Hepatocyte (in vitro differentiated cells): Measurements from ENCODE around the gene CFAP99. TPM values are rescaled to one million over a fixed set of nuclear protein-coding genes. Genes with fewer than 3 reads are reported as not detected.

Experiments used
- DNase-seq: peaks from one replicate; pipeline ENCODE4 v3.0.0-alpha.2; 2016; ENCODE audit warnings: low spot score
- H2AFZ ChIP-seq: fragments of 200-600 bp; sonication (generic); 2 replicates; pipeline ENCODE4 v1.6.0; 2016; ENCODE audit warnings: antibody characterized with exemption, mild to moderate bottlenecking
- H3K27ac ChIP-seq: fragments of 200-600 bp; sonication (generic); 2 replicates; pipeline ENCODE4 v1.5.1; 2016; ENCODE audit warnings: mild to moderate bottlenecking
- H3K27me3 ChIP-seq: fragments of 200-600 bp; sonication (generic); 2 replicates; pipeline ENCODE4 v1.6.1; 2016
- H3K36me3 ChIP-seq: fragments of 200-600 bp; sonication (generic); replicated peaks from 2 replicates; pipeline ENCODE4 v1.5.1; 2016; ENCODE audit warnings: low read depth; ENCODE audit not compliant: insufficient read depth
- H3K4me1 ChIP-seq: fragments of 200-600 bp; sonication (generic); 2 replicates; pipeline ENCODE4 v1.5.1; 2016; ENCODE audit warnings: mild to moderate bottlenecking, moderate library complexity; ENCODE audit not compliant: insufficient read depth
- H3K4me2 ChIP-seq: fragments of 200-600 bp; sonication (generic); 2 replicates; pipeline ENCODE4 v1.6.0; 2016
- H3K4me3 ChIP-seq: fragments of 200-600 bp; sonication (generic); 2 replicates; pipeline ENCODE4 v1.5.1; 2016; ENCODE audit warnings: mild to moderate bottlenecking
- H3K79me2 ChIP-seq: fragments of 200-600 bp; sonication (generic); 2 replicates; pipeline ENCODE4 v1.6.0; 2017; ENCODE audit warnings: mild to moderate bottlenecking
- H3K9me2 ChIP-seq: fragments of 200-600 bp; sonication (generic); replicated peaks from 2 replicates; pipeline ENCODE4 v1.6.0; 2017; ENCODE audit warnings: mild to moderate bottlenecking; ENCODE audit not compliant: insufficient read depth
- H3K9me3 ChIP-seq: fragments of 200-600 bp; sonication (generic); 2 replicates; pipeline ENCODE4 v1.5.1; 2016; ENCODE audit warnings: low read depth, mild to moderate bottlenecking
- H4K20me1 ChIP-seq: fragments of 200-600 bp; sonication (generic); 2 replicates; pipeline ENCODE4 v1.6.0; 2016; ENCODE audit warnings: mild to moderate bottlenecking; ENCODE audit not compliant: insufficient read depth, poor library complexity, severe bottlenecking
- CTCF ChIP-seq: fragments of 200-600 bp; sonication (generic); IDR thresholded peaks from 2 replicates; pipeline ENCODE4 v1.5.1; 2016; ENCODE audit warnings: antibody characterized with exemption, mild to moderate bottlenecking; ENCODE audit not compliant: poor library complexity
- EZH2 ChIP-seq: fragments of 200-600 bp; sonication (generic); IDR thresholded peaks from 2 replicates; pipeline ENCODE4 v1.6.1; 2016; ENCODE audit warnings: antibody characterized with exemption, mild to moderate bottlenecking, borderline replicate concordance
- EZH2phosphoT487 ChIP-seq: fragments of 200-600 bp; sonication (generic); IDR thresholded peaks from one replicate; pipeline ENCODE4 v1.6.1; 2018; ENCODE audit warnings: antibody characterized with exemption, mild to moderate bottlenecking, low read depth, moderate library complexity; ENCODE audit not compliant: unreplicated experiment, severe bottlenecking
- WGBS: methylation state at CpG from one replicate; pipeline ENCODE4 v1.1.6; 2016; ENCODE audit warnings: low lambda C conversion rate; ENCODE audit errors: missing lambda C conversion rate; 5-methylcytosine and 5-hydroxymethylcytosine counted together
- polyA plus RNA-seq: library from polyadenylated mRNA; unstranded; fragments of >200 nt; fragmentation: Nextera tagmentation; extraction: Ambion mirVana; gene quantifications from 2 replicates; pipeline ENCODE4 v1.2.1, GENCODE V29; 2016
- total RNA-seq: library from RNA; depleted of rRNA; stranded (reverse); fragments of >200 nt; gene quantifications from 2 replicates; pipeline ENCODE4 v1.2.3, GENCODE V29; 2014

CFAP99 gene
- total RNA-seq (0.04 TPM in 1 of 2 replicates, not detected in the other), polyA plus RNA-seq (0.09 TPM in 1 of 2 replicates, not detected in the other)

- H3K27me3 ChIP-seq: peaks cover 66% of the 10 kb centered on the region
- H3K79me2 ChIP-seq: no peaks in the 10 kb centered on the region
- TF ChIP-seq EZH2: no peak
- TF ChIP-seq CTCF: peak; percentile 16
- H3K4me2 ChIP-seq: peak within 1 kb of the TSS; percentile 99
- H3K4me3 ChIP-seq: peak within 1 kb of the TSS; percentile 48
- no peaks in the 10 kb centered on the region for H3K9me3 ChIP-seq
- no peak within 1 kb of the TSS for H3K27ac ChIP-seq
- H3K9me2 ChIP-seq: no peaks in the 10 kb centered on the region
- H3K4me1 ChIP-seq: peaks cover 18% of the 10 kb centered on the region
- peak; percentile 98 for DNase-seq
- peak within 1 kb of the TSS; percentile 49 for H2AFZ ChIP-seq
- no peaks in the 10 kb centered on the region for H4K20me1 ChIP-seq
- whole genome bisulfite sequencing: 5% methylated on average over 39 of the region's 94 CpGs
- no peaks in the 10 kb centered on the region for H3K36me3 ChIP-seq
These were observed at the start of gene CFAP99 for GRCh38 chr4:2418650-2419571. Gene CFAP99, plus strand, starts transcription at chr4:2418955.

GRCh38 chr4:2370597-2371320 is 48.0 kb upstream of the CFAP99 start:
- Histone ChIP-seq H3K27me3 (no peaks in the 10 kb centered on the region), H3K4me1 (no peaks in the 10 kb centered on the region), H3K9me3 (no peaks in the 10 kb centered on the region), H3K27ac (no peak overlapping the region), H3K79me2 (no peaks in the 10 kb centered on the region), H3K9me2 (no peaks in the 10 kb centered on the region), H4K20me1 (no peaks in the 10 kb centered on the region), H3K4me3 (no peak overlapping the region), H2AFZ (no peak overlapping the region), H3K4me2 (no peak overlapping the region), H3K36me3 (no peaks in the 10 kb centered on the region)
- no peak for DNase-seq
- 82% methylated on average over 26 of the region's 26 CpGs for WGBS
- no peak for TF ChIP-seq EZH2
- no peak for TF ChIP-seq CTCF
- no peak for TF ChIP-seq EZH2phosphoT487

- Histone ChIP-seq H3K27me3 (no peaks in the 10 kb centered on the region), H3K4me3 (no peak overlapping the region), H3K36me3 (no peaks in the 10 kb centered on the region), H3K79me2 (no peaks in the 10 kb centered on the region), H2AFZ (no peak overlapping the region), H3K4me1 (no peaks in the 10 kb centered on the region), H3K9me2 (no peaks in the 10 kb centered on the region), H3K4me2 (no peak overlapping the region), H3K27ac (no peak overlapping the region), H3K9me3 (no peaks in the 10 kb centered on the region), H4K20me1 (no peaks in the 10 kb centered on the region)
- TF ChIP-seq CTCF: no peak
- TF ChIP-seq EZH2phosphoT487: no peak
- TF ChIP-seq EZH2: no peak
- WGBS: 75% methylated on average over 24 of the region's 27 CpGs
- no peak for DNase-seq
These were observed 46.8 kb upstream of the CFAP99 start for GRCh38 chr4:2371765-2372487.
